ENCODE measurements around the gene TES.
"Not testable (repeated sequence)": the region's sequence is repeated elsewhere in the genome, so short reads cannot be mapped to it uniquely, and the experiment has no call there.

The TES gene

DNA sequence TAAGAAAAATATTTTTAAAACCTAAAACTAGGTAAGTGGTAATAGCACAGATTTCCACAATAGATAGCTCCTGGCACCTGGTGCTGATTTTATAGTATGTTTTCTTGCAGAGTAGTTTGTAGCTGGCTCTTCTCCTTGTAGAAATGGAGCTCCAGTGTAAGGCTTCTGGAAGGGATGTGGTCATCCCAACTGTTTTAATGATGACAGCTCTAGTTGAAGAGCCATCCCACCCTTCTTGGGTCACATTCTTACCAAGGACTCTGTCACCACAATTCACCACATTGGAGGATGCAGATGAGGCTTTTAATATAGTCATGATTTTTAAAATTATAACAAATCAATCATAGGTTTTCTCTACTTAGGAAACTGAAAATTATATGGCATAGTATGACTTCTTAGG is 31.0 kb downstream of the TES start:
- in situ Hi-C loops (cut with MboI; ENCODE audit: low pct_unique_long_range_greater_than_20kb, low sequenced_read_pairs, unreplicated experiment) = loop anchor here (25.0 kb wide), 1 partner anchor 104 kb away; no protein-coding TSS in a partner anchor
- no peak for DNase-seq (ENCODE audit: low spot score)
- TF ChIP-seq, protein P1, sequence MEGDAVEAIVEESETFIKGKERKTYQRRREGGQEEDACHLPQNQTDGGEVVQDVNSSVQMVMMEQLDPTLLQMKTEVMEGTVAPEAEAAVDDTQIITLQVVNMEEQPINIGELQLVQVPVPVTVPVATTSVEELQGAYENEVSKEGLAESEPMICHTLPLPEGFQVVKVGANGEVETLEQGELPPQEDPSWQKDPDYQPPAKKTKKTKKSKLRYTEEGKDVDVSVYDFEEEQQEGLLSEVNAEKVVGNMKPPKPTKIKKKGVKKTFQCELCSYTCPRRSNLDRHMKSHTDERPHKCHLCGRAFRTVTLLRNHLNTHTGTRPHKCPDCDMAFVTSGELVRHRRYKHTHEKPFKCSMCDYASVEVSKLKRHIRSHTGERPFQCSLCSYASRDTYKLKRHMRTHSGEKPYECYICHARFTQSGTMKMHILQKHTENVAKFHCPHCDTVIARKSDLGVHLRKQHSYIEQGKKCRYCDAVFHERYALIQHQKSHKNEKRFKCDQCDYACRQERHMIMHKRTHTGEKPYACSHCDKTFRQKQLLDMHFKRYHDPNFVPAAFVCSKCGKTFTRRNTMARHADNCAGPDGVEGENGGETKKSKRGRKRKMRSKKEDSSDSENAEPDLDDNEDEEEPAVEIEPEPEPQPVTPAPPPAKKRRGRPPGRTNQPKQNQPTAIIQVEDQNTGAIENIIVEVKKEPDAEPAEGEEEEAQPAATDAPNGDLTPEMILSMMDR (IDR thresholded peaks at IDR 0.05; ENCODE audit: extremely low read depth, insufficient read depth, missing control alignments) = no peak

DNA sequence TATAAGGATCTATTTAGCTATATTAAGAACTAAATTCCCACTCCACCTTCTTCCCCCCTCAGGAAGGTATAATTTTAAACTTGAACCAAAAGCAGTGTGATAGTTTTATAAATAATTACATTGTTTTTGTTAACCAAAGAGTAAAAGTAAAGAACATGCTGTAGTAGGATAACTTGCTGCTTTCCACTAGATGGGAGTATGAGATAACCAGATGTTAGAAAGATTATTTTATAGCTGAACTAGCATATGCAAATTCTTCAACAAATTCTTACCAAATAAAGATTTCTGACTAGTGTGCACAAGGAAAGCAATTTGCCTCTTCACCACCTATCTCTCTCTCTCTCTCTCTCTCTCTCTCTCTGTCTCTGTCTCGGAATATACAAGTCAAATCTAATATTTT is 31.8 kb downstream of the TES start:
- DNase-seq (ENCODE audit: low spot score) = no peak
- in situ Hi-C loops (cut with MboI; ENCODE audit: low pct_unique_long_range_greater_than_20kb, low sequenced_read_pairs, unreplicated experiment) = loop anchor here (25.0 kb wide), 1 partner anchor 105 kb away; no protein-coding TSS in a partner anchor
- TF ChIP-seq, protein P1 (IDR thresholded peaks at IDR 0.05; ENCODE audit: extremely low read depth, insufficient read depth, missing control alignments) = no peak

DNA sequence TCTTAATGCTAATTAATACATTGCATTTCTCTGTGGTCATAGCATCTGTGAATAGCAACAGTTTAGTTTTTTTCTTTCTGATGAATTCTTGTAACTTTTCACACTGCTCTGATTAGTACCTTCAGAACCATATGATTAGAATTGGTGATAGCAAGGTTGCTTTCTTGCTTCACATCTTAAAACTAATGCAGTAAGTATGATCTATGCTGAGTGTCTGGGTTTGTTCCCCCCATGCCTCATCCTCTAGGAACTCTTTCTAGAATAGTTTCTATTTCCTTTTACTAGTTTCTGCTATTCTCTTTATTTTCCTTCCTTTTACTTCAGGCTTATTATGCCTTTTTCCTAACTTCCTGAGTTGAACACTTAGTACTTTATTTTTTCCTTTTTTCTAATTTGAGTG is 32.4 kb downstream of the TES start:
- no peak for DNase-seq (ENCODE audit: low spot score)
- TF ChIP-seq, protein P1 (IDR thresholded peaks at IDR 0.05; ENCODE audit: extremely low read depth, insufficient read depth, missing control alignments) = no peak
- in situ Hi-C loops (cut with MboI; ENCODE audit: low pct_unique_long_range_greater_than_20kb, low sequenced_read_pairs, unreplicated experiment) = loop anchor here (25.0 kb wide), 1 partner anchor 105 kb away; no protein-coding TSS in a partner anchor

DNA sequence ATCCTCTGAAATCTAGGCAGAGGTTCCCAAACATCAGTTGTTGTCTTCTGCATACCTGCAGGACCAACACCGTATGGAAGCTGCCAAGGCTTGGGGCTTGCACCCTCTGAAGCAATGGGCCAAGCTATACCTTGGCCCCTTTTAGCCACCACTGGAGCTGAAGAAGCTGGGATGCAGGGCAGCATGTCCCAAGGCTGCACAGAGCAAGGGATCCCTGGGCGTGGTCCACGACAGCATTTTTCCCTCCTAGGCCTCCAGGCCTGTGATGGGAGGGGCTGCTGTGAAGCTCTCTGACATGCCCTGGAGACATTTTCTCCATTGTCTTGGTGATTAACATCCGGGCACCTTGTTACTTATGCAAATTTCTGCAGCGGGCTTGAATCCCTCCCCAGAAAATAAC is 34.5 kb downstream of the TES start:
- not testable (repeated sequence) for DNase-seq (ENCODE audit: low spot score)
- in situ Hi-C loops (cut with MboI; ENCODE audit: low pct_unique_long_range_greater_than_20kb, low sequenced_read_pairs, unreplicated experiment) = loop anchor here (25.0 kb wide), 1 partner anchor 108 kb away; no protein-coding TSS in a partner anchor

DNA sequence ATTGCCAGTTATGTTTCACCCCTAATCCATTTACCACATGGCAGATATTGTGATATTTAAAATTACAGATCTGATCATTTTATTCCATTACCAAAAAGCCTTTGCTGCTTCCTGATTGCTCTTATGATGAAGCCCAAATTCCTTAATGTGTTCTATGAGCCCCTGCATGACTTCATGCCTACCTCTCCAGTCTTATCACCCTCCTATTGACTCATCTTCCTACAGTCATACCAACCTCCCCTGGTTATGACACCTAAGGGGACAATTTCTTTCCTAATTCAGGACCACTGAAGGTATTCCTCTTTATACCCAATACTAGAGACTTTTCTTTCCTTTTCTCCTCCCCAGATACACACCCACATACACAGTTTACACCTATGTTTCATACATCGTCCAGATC is 36.0 kb downstream of the TES start:
- TF ChIP-seq, protein P1 (IDR thresholded peaks at IDR 0.05; ENCODE audit: extremely low read depth, insufficient read depth, missing control alignments) = no peak
- in situ Hi-C loops (cut with MboI; ENCODE audit: low pct_unique_long_range_greater_than_20kb, low sequenced_read_pairs, unreplicated experiment) = loop anchor here (25.0 kb wide), 1 partner anchor 109 kb away; no protein-coding TSS in a partner anchor
- no peak for DNase-seq (ENCODE audit: low spot score)

DNA sequence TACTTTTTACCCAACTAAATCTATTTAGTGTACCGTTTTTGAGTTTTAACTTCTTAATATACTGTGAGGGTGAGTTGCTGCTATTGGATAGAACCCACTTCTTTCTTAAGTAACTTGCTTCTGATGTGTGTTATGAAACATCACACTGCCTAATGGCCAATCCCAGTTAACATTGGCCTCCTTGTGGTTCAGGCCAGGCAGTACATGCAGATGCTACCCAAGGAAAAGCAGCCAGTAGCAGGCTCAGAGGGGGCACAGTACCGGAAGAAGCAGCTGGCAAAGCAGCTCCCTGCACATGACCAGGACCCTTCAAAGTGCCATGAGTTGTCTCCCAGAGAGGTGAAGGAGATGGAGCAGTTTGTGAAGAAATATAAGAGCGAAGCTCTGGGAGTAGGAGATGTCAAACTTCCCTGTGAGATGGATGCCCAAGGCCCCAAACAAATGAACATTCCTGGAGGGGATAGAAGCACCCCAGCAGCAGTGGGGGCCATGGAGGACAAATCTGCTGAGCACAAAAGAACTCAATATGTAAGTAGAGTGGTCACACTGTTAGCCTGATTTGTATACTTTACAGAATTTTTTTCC is 39.7 kb downstream of the TES start:
- in situ Hi-C loops (cut with MboI; ENCODE audit: low pct_unique_long_range_greater_than_20kb, low sequenced_read_pairs, unreplicated experiment) = loop anchor here (25.0 kb wide), 2 partner anchors 113 to 562 kb away; no protein-coding TSS in a partner anchor
- no peak for DNase-seq (ENCODE audit: low spot score)
- TF ChIP-seq, protein P1 (IDR thresholded peaks at IDR 0.05; ENCODE audit: extremely low read depth, insufficient read depth, missing control alignments) = no peak

DNA sequence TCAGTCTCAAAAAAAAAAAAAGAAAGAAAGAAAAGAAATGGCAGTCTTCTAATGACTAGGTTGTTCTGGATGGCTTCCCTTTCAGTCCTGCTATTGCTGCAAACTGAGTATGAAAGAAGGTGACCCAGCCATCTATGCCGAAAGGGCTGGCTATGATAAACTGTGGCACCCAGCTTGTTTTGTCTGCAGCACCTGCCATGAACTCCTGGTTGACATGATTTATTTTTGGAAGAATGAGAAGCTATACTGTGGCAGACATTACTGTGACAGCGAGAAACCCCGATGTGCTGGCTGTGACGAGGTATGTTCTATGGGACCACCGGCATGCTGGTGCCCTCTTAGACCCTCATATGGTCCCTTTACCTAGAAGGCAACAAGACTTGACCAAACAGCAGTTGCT is 41.3 kb downstream of the TES start:
- TF ChIP-seq, protein P1 (IDR thresholded peaks at IDR 0.05; ENCODE audit: extremely low read depth, insufficient read depth, missing control alignments) = no peak
- DNase-seq (ENCODE audit: low spot score) = no peak
- in situ Hi-C loops (cut with MboI; ENCODE audit: low pct_unique_long_range_greater_than_20kb, low sequenced_read_pairs, unreplicated experiment) = loop anchor here (25.0 kb wide), 1 partner anchor 561 kb away; no protein-coding TSS in a partner anchor
